ENCODE measurements around the gene CNTN3.

CNTN3 gene

GRCh38 chr3:74607803-74608202, 6.7 kb downstream of the CNTN3 start:
- no peak for DNase-seq (ENCODE audit: low spot score)

- DNase-seq (ENCODE audit: low spot score) = no peak
Measured at GRCh38 chr3:74606996-74607395, 7.5 kb downstream of the CNTN3 start.

- DNase-seq (ENCODE audit: low spot score) = no peak
Measured at GRCh38 chr3:74605437-74605836, 9.0 kb downstream of the CNTN3 start.

GRCh38 chr3:74603292-74603691, 11.2 kb downstream of the CNTN3 start:
- no peak for DNase-seq (ENCODE audit: low spot score)

- no peak for DNase-seq (ENCODE audit: low spot score)
Measured at GRCh38 chr3:74602471-74602870, 12.0 kb downstream of the CNTN3 start.

- DNase-seq (ENCODE audit: low spot score) = no peak
Measured at GRCh38 chr3:74601793-74602192, 12.7 kb downstream of the CNTN3 start.

GRCh38 chr3:74599564-74599963, 14.9 kb downstream of the CNTN3 start:
- DNase-seq (ENCODE audit: low spot score) = no peak

GRCh38 chr3:74593152-74593551, 21.3 kb downstream of the CNTN3 start:
- DNase-seq (ENCODE audit: low spot score) = no peak

GRCh38 chr3:74592359-74592758, 22.1 kb downstream of the CNTN3 start:
- DNase-seq (ENCODE audit: low spot score) = no peak

GRCh38 chr3:74591946-74592345, 22.5 kb downstream of the CNTN3 start:
- DNase-seq (ENCODE audit: low spot score) = no peak

- DNase-seq (ENCODE audit: low spot score) = no peak
Measured at GRCh38 chr3:74591342-74591741, 23.1 kb downstream of the CNTN3 start.

GRCh38 chr3:74590620-74591262, 23.7 kb downstream of the CNTN3 start:
- no peak for DNase-seq (ENCODE audit: low spot score)

- no peak for DNase-seq (ENCODE audit: low spot score)
Measured at GRCh38 chr3:74584782-74585181, 29.7 kb downstream of the CNTN3 start.

- no peak for DNase-seq (ENCODE audit: low spot score)
Measured at GRCh38 chr3:74582982-74583381, 31.5 kb downstream of the CNTN3 start.

GRCh38 chr3:74575857-74576256, 38.6 kb downstream of the CNTN3 start:
- DNase-seq (ENCODE audit: low spot score) = no peak

- no peak for DNase-seq (ENCODE audit: low spot score)
Measured at GRCh38 chr3:74571118-74571517, 43.3 kb downstream of the CNTN3 start.
